MCF 10A (cell line): ENCODE results near the gene DGKE. TPM values are rescaled to one million over a fixed set of nuclear protein-coding genes. Genes with fewer than 3 reads are reported as not detected.

Experiments used
- BruUV-seq: library from RNA; stranded (reverse); fragments of 400-500 nt; replicated peaks from 2 replicates; lab custom pipeline; 2021; lab: Mats Ljungman, UMichigan
- CTCF ChIA-PET: fragments of 300-600 bp; sonication (Branson Sonifier 250); formaldehyde crosslinking; extraction: SDS; loops from one replicate; lab custom pipeline; 2021; ENCODE audit warnings: antibody characterized with exemption, inconsistent platforms; lab: Yijun Ruan, JAX
- POLR2A ChIA-PET: fragments of 300-600, 350-650 bp; sonication (Branson Sonifier 250); formaldehyde crosslinking; extraction: SDS; loops from one replicate; lab custom pipeline; 2020; ENCODE audit warnings: antibody characterized with exemption, inconsistent platforms; lab: Yijun Ruan, JAX
- DNase-seq: peaks from one replicate; pipeline ENCODE4 v3.0.0-alpha.2; 2018; ENCODE audit not compliant: unreplicated experiment
- H3K27ac Mint-ChIP-seq: one replicate; pipeline ENCODE4 v1.8.0; 2022; ENCODE audit warnings: mild to moderate bottlenecking, low read depth, mixed read lengths; ENCODE audit not compliant: unreplicated experiment
- H3K27me3 Mint-ChIP-seq: one replicate; pipeline ENCODE4 v1.8.0; 2022; ENCODE audit warnings: mixed read lengths; ENCODE audit not compliant: insufficient read depth, unreplicated experiment
- H3K36me3 Mint-ChIP-seq: one replicate; pipeline ENCODE4 v1.8.0; 2022; ENCODE audit warnings: mild to moderate bottlenecking, moderate library complexity, mixed read lengths; ENCODE audit not compliant: insufficient read depth, unreplicated experiment
- H3K4me1 Mint-ChIP-seq: one replicate; pipeline ENCODE4 v1.8.0; 2022; ENCODE audit warnings: mixed read lengths; ENCODE audit not compliant: insufficient read depth, unreplicated experiment
- H3K4me3 Mint-ChIP-seq: one replicate; pipeline ENCODE4 v1.8.0; 2022; ENCODE audit warnings: mild to moderate bottlenecking, moderate library complexity, mixed read lengths; ENCODE audit not compliant: unreplicated experiment
- H3K9me3 Mint-ChIP-seq: one replicate; pipeline ENCODE4 v1.8.0; 2022; ENCODE audit warnings: mixed read lengths; ENCODE audit not compliant: unreplicated experiment
- intact Hi-C: fragments of 100-400 bp; cut with micrococcal nuclease; formaldehyde crosslinking; loops from 2 replicates; pipeline ENCODE4 v1.14.1; 2022
- total RNA-seq: library from RNA; stranded (reverse); gene quantifications from 2 replicates; pipeline ENCODE4 v1.2.3, GENCODE V29; 2022
- TF ChIP-seq, protein P1 (sequence below): fragments of 200-600 bp; IDR thresholded peaks from one replicate; pipeline ENCODE4 v1.8.0; 2022; ENCODE audit warnings: antibody characterized with exemption, mild to moderate bottlenecking; ENCODE audit not compliant: unreplicated experiment

Gene DGKE
- total RNA-seq, 1 experiment from 2014 or later: 16.5 TPM

GRCh38 chr17:56883616-56884015 is 49.7 kb downstream of the DGKE start:
- POLR2A ChIA-PET: interaction anchor here (1.0 to 1.3 kb wide), 3 partner anchors 9 to 49 kb away, joined by 3 read pairs; partner anchors contain the start of gene DGKE
- Mint-ChIP-seq H3K36me3 (peaks cover 25% of the 10 kb centered on the region), H3K4me3 (no peak overlapping the region), H3K4me1 (no peaks in the 10 kb centered on the region), H3K27ac (no peak overlapping the region), H3K9me3 (peaks cover 8% of the 10 kb centered on the region), H3K27me3 (no peaks in the 10 kb centered on the region)
- TF ChIP-seq, protein P1, sequence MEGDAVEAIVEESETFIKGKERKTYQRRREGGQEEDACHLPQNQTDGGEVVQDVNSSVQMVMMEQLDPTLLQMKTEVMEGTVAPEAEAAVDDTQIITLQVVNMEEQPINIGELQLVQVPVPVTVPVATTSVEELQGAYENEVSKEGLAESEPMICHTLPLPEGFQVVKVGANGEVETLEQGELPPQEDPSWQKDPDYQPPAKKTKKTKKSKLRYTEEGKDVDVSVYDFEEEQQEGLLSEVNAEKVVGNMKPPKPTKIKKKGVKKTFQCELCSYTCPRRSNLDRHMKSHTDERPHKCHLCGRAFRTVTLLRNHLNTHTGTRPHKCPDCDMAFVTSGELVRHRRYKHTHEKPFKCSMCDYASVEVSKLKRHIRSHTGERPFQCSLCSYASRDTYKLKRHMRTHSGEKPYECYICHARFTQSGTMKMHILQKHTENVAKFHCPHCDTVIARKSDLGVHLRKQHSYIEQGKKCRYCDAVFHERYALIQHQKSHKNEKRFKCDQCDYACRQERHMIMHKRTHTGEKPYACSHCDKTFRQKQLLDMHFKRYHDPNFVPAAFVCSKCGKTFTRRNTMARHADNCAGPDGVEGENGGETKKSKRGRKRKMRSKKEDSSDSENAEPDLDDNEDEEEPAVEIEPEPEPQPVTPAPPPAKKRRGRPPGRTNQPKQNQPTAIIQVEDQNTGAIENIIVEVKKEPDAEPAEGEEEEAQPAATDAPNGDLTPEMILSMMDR: no peak
- CTCF ChIA-PET: interaction anchor here (0.6 to 0.8 kb wide), 3 partner anchors 13 to 56 kb away, joined by 3 to 4 read pairs (median 4); no protein-coding TSS in a partner anchor
- intact Hi-C loops: no loop called here
- no peak for DNase-seq
- no TSS peak for BruUV-seq

DNA sequence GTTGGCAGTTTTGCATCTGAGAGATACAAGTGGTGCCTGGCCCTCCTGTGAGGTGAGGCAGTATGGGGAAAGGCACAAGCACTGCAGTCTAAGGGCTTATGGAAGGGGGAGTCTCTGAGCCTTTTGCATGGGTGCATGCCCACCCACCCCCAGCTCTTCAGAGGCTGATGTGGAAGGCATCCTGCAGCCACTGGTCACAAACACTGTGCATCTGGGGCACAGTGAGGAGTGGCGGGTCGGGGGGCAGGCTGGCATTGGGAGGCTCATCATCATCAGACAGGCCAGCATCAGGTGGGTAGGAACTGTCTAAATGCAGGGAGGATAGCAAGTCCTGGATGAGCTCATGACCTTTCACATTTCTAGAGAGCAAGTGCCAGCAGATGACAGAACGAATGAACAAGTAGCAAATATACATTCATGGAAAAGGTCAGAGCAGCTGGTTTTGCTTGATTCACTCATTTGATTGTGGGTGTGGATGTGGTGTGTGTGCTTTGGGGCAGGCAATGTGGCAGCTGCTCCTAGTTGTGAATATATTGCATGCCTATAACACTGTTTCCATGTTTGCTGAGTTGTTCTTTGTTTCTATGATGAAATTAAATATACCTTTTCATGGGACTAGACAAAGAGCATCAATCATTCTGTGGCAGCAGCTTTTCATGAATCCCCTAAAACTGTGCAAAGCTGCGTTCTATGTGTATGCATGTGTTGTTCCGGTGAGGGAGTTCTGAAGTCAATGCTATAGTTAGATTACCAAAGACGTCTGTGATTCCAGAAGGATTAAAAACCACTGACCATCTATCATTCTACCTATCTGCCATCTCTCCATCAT is 50.7 kb downstream of the DGKE start:
- TSS peak; percentile 2 for BruUV-seq
- intact Hi-C loops: no loop called here
- Mint-ChIP-seq H3K4me3 (no peak overlapping the region), H3K27ac (no peak overlapping the region), H3K9me3 (peaks cover 8% of the 10 kb centered on the region), H3K27me3 (no peaks in the 10 kb centered on the region), H3K36me3 (peaks cover 36% of the 10 kb centered on the region), H3K4me1 (no peaks in the 10 kb centered on the region)
- TF ChIP-seq, protein P1: no peak
- CTCF ChIA-PET: no interaction called here
- POLR2A ChIA-PET: interaction anchor here (1.1 to 1.3 kb wide), 3 partner anchors 27 to 50 kb away, joined by 3 read pairs; partner anchors contain the start of gene DGKE
- DNase-seq: no peak

GRCh38 chr17:56885312-56885657 is 51.3 kb downstream of the DGKE start:
- Mint-ChIP-seq H3K27me3 (no peaks in the 10 kb centered on the region), H3K36me3 (peaks cover 42% of the 10 kb centered on the region), H3K4me1 (no peaks in the 10 kb centered on the region), H3K9me3 (peaks cover 8% of the 10 kb centered on the region), H3K27ac (no peak overlapping the region), H3K4me3 (no peak overlapping the region)
- no peak for DNase-seq
- intact Hi-C loops: no loop called here
- BruUV-seq: no TSS peak
- TF ChIP-seq, protein P1: no peak
- POLR2A ChIA-PET: interaction anchor here (1.1 kb wide), 1 partner anchor 27 kb away, joined by 3 read pairs; no protein-coding TSS in a partner anchor
- CTCF ChIA-PET: interaction anchor here (1.1 kb wide), 1 partner anchor 9 kb away, joined by 3 read pairs; no protein-coding TSS in a partner anchor

DNA sequence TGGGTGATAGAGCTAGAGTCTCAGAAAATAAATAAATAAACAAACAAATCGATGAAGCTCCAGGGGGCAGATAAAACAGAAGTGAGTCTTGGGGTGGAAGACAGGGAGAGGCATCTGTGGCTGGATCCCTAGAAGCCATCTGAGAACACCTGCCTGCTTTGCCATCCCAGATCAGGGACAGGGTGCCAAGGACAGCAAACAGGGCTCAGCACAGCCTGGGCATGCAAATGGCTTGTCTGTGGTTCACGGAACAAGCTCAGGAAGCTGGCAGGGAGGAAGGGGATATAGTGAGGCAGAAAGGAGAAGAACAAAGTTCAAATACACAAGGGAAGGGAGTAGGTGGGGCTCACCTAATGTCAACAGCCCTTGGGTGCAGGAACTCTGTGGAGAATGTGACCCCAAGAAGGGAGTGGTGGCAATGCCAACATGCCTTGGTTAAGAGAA is 52.4 kb downstream of the DGKE start:
- POLR2A ChIA-PET: interaction anchor here (0.7 kb wide), 1 partner anchor 286 kb away, joined by 3 read pairs; no protein-coding TSS in a partner anchor
- H3K9me3 Mint-ChIP-seq: peaks cover 8% of the 10 kb centered on the region
- CTCF ChIA-PET: interaction anchor here (0.7 to 1.1 kb wide), 2 partner anchors 8 to 53 kb away, joined by 3 read pairs; partner anchors contain the start of genes C17orf67 and DGKE
- no peaks in the 10 kb centered on the region for H3K4me1 Mint-ChIP-seq
- H3K4me3 Mint-ChIP-seq: no peak overlapping the region
- TF ChIP-seq, protein P1: no peak
- peaks cover 52% of the 10 kb centered on the region for H3K36me3 Mint-ChIP-seq
- no peak overlapping the region for H3K27ac Mint-ChIP-seq
- no peak for DNase-seq
- intact Hi-C loops: no loop called here
- BruUV-seq: no TSS peak
- no peaks in the 10 kb centered on the region for H3K27me3 Mint-ChIP-seq
